Heart left ventricle (tissue), 16 donors: ENCODE data around the gene SPTA1. TPM values are rescaled to one million over a fixed set of nuclear protein-coding genes. Genes with fewer than 3 reads are reported as not detected.

Source experiments
- ATAC-seq, 4 donors: fragments of 200-7000 bp; cut with Tn5 transposase; one replicate each; pipeline ENCODE4 v1.9.1; 2020 to 2022; ENCODE audit warnings: moderate library complexity in 4 of 4, mild to moderate bottlenecking in 3 of 4, moderate number of reproducible peaks in 1 of 4
- DNase-seq, 5 donors: peaks; one replicate each; pipeline ENCODE4 v3.0.0-alpha.2; 2020
- H3K27ac ChIP-seq, 12 donors: fragments of 200-600 bp; sonication (generic) in 4 of 12; one replicate each; pipeline versions ENCODE4 v1.5.0 to v1.8.0; 2016 to 2022; ENCODE audit warnings: mild to moderate bottlenecking in 2 of 12
- H3K27me3 ChIP-seq, 9 donors: fragments of 200-600 bp; sonication (generic) in 2 of 9; one replicate each; pipeline versions ENCODE4 v1.5.1 to v1.8.0; 2016 to 2022; ENCODE audit warnings: mild to moderate bottlenecking in 3 of 9
- H3K36me3 ChIP-seq, 9 donors: fragments of 200-600 bp; sonication (generic) in 2 of 9; one replicate each; pipeline versions ENCODE4 v1.5.0 to v1.8.0; 2018 to 2022; ENCODE audit warnings: mild to moderate bottlenecking in 2 of 9
- H3K4me1 ChIP-seq, 12 donors: fragments of 200-600 bp; sonication (generic) in 4 of 12; one replicate each; pipeline versions ENCODE4 v1.5.0 to v1.8.0; 2016 to 2022; ENCODE audit warnings: mild to moderate bottlenecking in 3 of 12
- H3K4me3 ChIP-seq, 12 donors: fragments of 200-600 bp; sonication (generic) in 4 of 12; one replicate each; pipeline versions ENCODE4 v1.5.0 to v1.8.0; 2017 to 2022; ENCODE audit warnings: mild to moderate bottlenecking in 9 of 12, moderate library complexity in 4 of 12
- H3K9me3 ChIP-seq, 12 donors: fragments of 200-600 bp; sonication (generic) in 4 of 12; one replicate each; pipeline versions ENCODE4 v1.5.0 to v1.8.0; 2016 to 2022; ENCODE audit warnings: mild to moderate bottlenecking in 1 of 12
- CTCF ChIP-seq, 12 donors: fragments of 200-600 bp; sonication (generic) in 4 of 12; IDR thresholded peaks; one replicate each; pipeline versions ENCODE4 v1.5.0 to v1.8.0; 2018 to 2022; ENCODE audit warnings: antibody characterized with exemption in 12 of 12, mild to moderate bottlenecking in 5 of 12
- POLR2A ChIP-seq, 2 donors: fragments of 450-650 bp; IDR thresholded peaks; one replicate each; pipeline ENCODE4 v1.6.1; 2017; ENCODE audit warnings: antibody characterized with exemption in 2 of 2, mild to moderate bottlenecking in 2 of 2, moderate library complexity in 2 of 2
- WGBS, 4 donors: extraction: QIAGEN DNeasy Blood & Tissue Kit in 2 of 4; methylation state at CpG; one replicate each; pipeline versions ENCODE4 v1.1.5 to v1.1.7; 2013 to 2018; 5-methylcytosine and 5-hydroxymethylcytosine counted together
- intact Hi-C, 10 donors: fragments of 100-400 bp; cut with DNase I; formaldehyde crosslinking; loops; one replicate each; pipeline versions ENCODE4 v1.11.1 to v1.14.2; 2022
- polyA plus RNA-seq, 2 donors: library from polyadenylated mRNA; stranded (reverse); fragments of 200-250 nt; gene quantifications; one replicate each; pipeline ENCODE4 v1.2.3, GENCODE V29; 2013
- total RNA-seq, 9 donors: library from RNA; depleted of rRNA in 2 of 9; stranded (reverse); fragments of >200 nt in 2 of 9; fragmentation: NEBNext Ultra II Directional in 3 of 9; extraction: Animal tissue kit (Norgen Biotek cat#: 25700) in 3 of 9; gene quantifications; one replicate each; pipeline versions ENCODE4 v1.1.0 to v1.2.4, GENCODE V29; 2016 to 2023
- donor health status: ischemic (EF 13 %, LVEDD 7.1; RV severe dilation, severe dysfunction).
- donor health status: healthy with polysubstance abuse.
- donor health status: DM: no; HTN: yes; CAD: no.
- donor health status: DM: no; HTN: no; CAD: no.
- donor health status: ischemic (EF 25% LVEDD 6.9; RV normal size, moderate dysfunction).
- donor health status: ischemic (EF 25% LVEDD 5.7; RV mildly dilated, moderate dysfunction).
- donor health status: healthy.
- donor health status: DM: yes; HTN: yes; CAD: no.
- donor health status: ischemic (EF 35%, LVEDD 5.7; RV mildly dilated, moderate dysfunction).
- donor health status: nonischemic (EF 11% LVEDD 7.7; RV severe dilation, severe dysfunction).
- donor health status: DM: yes; HTN: yes; CAD: no.
- donor health status: PGD.
- donor health status: ischemic (EF 29% LVEDD 5.4; RV normal size, mild dysfunction).
- donor health status: nonischemic (EF 23%, LVEDD 6.1; RV moderate dilation, normal function).

The SPTA1 gene
- total and polyA plus RNA-seq, 11 donors = 0.06 to 0.99 (median 0.19) TPM; not detected in 5

- Histone ChIP-seq H3K9me3 (no peaks in the 10 kb centered on the region), H3K4me3 (no peak overlapping the region), H3K27me3 (no peaks in the 10 kb centered on the region), H3K4me1 (peaks cover 0 to 25% (median 0%) of the 10 kb centered on the region in 12 donors), H3K27ac (no peak overlapping the region), H3K36me3 (no peaks in the 10 kb centered on the region)
- intact Hi-C loops = no loop called here
- TF ChIP-seq POLR2A (IDR thresholded peaks at IDR 0.05) = no peak
- TF ChIP-seq CTCF (IDR thresholded peaks at IDR 0.05) = no peak
- no peak for ATAC-seq
- DNase-seq = no peak
These were observed 32.4 kb downstream of the SPTA1 start for GRCh38 chr1:158654086-158654485.

- WGBS, 4 donors = 92 to 97% (median 93%) methylated on average over 7 of the region's 7 CpGs
These were observed 33.7 kb downstream of the SPTA1 start for GRCh38 chr1:158652721-158653334.

GRCh38 chr1:158649052-158649451, 37.5 kb downstream of the SPTA1 start:
- Histone ChIP-seq H3K4me1 (peaks cover 0 to 34% (median 0%) of the 10 kb centered on the region in 12 donors), H3K9me3 (no peaks in the 10 kb centered on the region), H3K27ac (no peak overlapping the region), H3K4me3 (no peak overlapping the region), H3K27me3 (no peaks in the 10 kb centered on the region), H3K36me3 (no peaks in the 10 kb centered on the region)
- TF ChIP-seq POLR2A (IDR thresholded peaks at IDR 0.05) = no peak
- TF ChIP-seq CTCF (IDR thresholded peaks at IDR 0.05) = peak in 2 of 12 donors; percentile 9 to 19
- ATAC-seq (no peak), DNase-seq (no peak)
- intact Hi-C loops = loop anchor here in 1 of 10 donors (10.0 kb wide), 1 partner anchor 144 kb away; no protein-coding TSS in a partner anchor

More at GRCh38 chr1:158652721-158653334, 33.7 kb downstream of the SPTA1 start:
- DNase-seq (no peak), ATAC-seq (no peak)
- no peaks in the 10 kb centered on the region for H3K27me3 ChIP-seq
- peaks cover 0 to 25% (median 0%) of the 10 kb centered on the region in 12 donors for H3K4me1 ChIP-seq
- intact Hi-C loops = no loop called here
- H3K27ac ChIP-seq = peak overlapping the region in 1 of 12 donors; percentile 1
- H3K36me3 ChIP-seq = no peaks in the 10 kb centered on the region
- no peak for TF ChIP-seq CTCF (IDR thresholded peaks at IDR 0.05)
- no peak for TF ChIP-seq POLR2A (IDR thresholded peaks at IDR 0.05)
- H3K4me3 ChIP-seq = no peak overlapping the region
- H3K9me3 ChIP-seq = no peaks in the 10 kb centered on the region

- Histone ChIP-seq H3K9me3 (no peaks in the 10 kb centered on the region), H3K27ac (no peak overlapping the region), H3K4me3 (no peak overlapping the region), H3K4me1 (peaks cover 0 to 19% (median 0%) of the 10 kb centered on the region in 12 donors), H3K36me3 (no peaks in the 10 kb centered on the region), H3K27me3 (no peaks in the 10 kb centered on the region)
- no peak for ATAC-seq
- intact Hi-C loops = loop anchor here in 1 of 10 donors (10.0 kb wide), 1 partner anchor 142 kb away; no protein-coding TSS in a partner anchor
- 69 to 82% (median 74%) methylated on average over 1 of the region's 1 CpG for WGBS, 4 donors
- DNase-seq = no peak
- TF ChIP-seq POLR2A (IDR thresholded peaks at IDR 0.05) (no peak), CTCF (IDR thresholded peaks at IDR 0.05) (no peak)
These were observed 40.0 kb downstream of the SPTA1 start for GRCh38 chr1:158646465-158646864.
